ENCODE data around the gene EI24. TPM values are rescaled to one million over a fixed set of nuclear protein-coding genes. Genes with fewer than 3 reads are reported as not detected.

The EI24 gene
- total and polyA plus RNA-seq, 9 of the 15 experiments (the other 6 are each of a cell fraction or from before 2014, with no cell fraction given): 50.4 to 260 (median 168) TPM

DNA sequence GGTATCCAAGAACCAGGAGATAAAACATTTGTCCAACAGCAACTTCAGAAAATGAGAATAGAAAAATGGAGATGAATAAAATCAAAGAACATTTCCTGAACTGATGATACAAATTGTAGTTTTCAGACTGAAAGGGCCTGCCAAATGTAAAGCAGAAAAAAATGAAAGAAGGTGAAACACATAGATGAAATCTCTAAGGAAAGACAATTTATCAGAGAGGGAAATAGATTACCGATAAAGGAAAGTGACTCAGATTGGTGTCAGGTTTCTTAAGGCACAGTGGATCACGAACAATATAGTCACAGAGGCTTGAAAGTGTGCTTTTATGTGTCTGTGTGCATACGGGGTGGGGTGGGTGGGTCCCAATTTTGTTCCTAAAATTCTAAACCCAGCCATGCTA, 19.2 kb downstream of the EI24 start (continued):
- 0 out of 2 replicates have a peak, but pooled peaks have one; percentile 20 for TF ChIP-seq ZBTB2 (IDR thresholded peaks at IDR 0.05)
- TF ChIP-seq NR3C1 (CRISPR knock-in tag; IDR thresholded peaks at IDR 0.05): no peak

- in situ Hi-C loops (cut with MboI) (no loop called here), intact Hi-C loops (cut with micrococcal nuclease) (loop anchor here (1.0 to 5.0 kb wide), 3 partner anchors 22 to 38 kb away; partner anchors contain the start of genes CHEK1 and EI24)
- DNase-seq (ENCODE audit: extremely low read depth in 1 of 4, low spot score in 3 of 4) (peak; percentile 35 to 47 (median 40)), ATAC-seq (peak; percentile 39), FAIRE-seq (no peak)
- H3K79me2 ChIP-seq (ENCODE audit: control insufficient read depth, insufficient read depth, low read length): peaks cover 52% of the 10 kb centered on the region
- POLR2A ChIA-PET: interaction anchor here (0.6 to 2.7 kb wide), 12 partner anchors 7 to 158 kb away, joined by 3 to 13 read pairs (median 4); partner anchors contain the start of gene CHEK1
- TSS peak; percentile 96 for BruUV-seq (replicated peaks)
- H3K27me3 ChIP-seq (ENCODE audit: control insufficient read depth in 2 of 2, insufficient read depth in 2 of 2, low read length in 2 of 2): no peaks in the 10 kb centered on the region
- peak overlapping the region; percentile 84 for H3K4me3 ChIP-seq
- 7% methylated on average over 30 of the region's 30 CpGs for WGBS (ENCODE audit: insufficient coverage, low coverage, missing lambda C conversion rate)
- peak overlapping the region; percentile 95 for H3K4me2 ChIP-seq (ENCODE audit: insufficient read depth, low read length)
- H3K36me3 ChIP-seq (ENCODE audit: control insufficient read depth, insufficient read depth, low read length): peaks cover 23% of the 10 kb centered on the region
- peak overlapping the region; percentile 95 for H2AFZ ChIP-seq (ENCODE audit: low read depth, low read length)
- CTCF ChIA-PET (ENCODE audit: low intra/inter-chr PET ratio): no interaction called here
- H3K9ac ChIP-seq (ENCODE audit: insufficient read depth in 1 of 2, low read depth in 2 of 2, low read length in 2 of 2): peak overlapping the region; percentile 97
- H3K9me1 ChIP-seq (ENCODE audit: control insufficient read depth, insufficient read depth, low read length): no peaks in the 10 kb centered on the region
- peak overlapping the region; percentile 96 for H3K27ac ChIP-seq (ENCODE audit: extremely low read depth, low read depth, low read length)
- H3K9me3 ChIP-seq (replicated peaks; ENCODE audit: control insufficient read depth, insufficient read depth, low read depth, low read length): no peaks in the 10 kb centered on the region
- no peaks in the 10 kb centered on the region for H4K20me1 ChIP-seq (replicated peaks; ENCODE audit: control insufficient read depth, insufficient read depth, low read length)
- H3K4me1 ChIP-seq (replicated peaks in 1 of 2; ENCODE audit: control insufficient read depth in 2 of 2, insufficient read depth in 2 of 2, low read length in 2 of 2): peaks cover 23 to 28% of the 10 kb centered on the region in 2 experiments
- no peak for TF ChIP-seq MTA1 (IDR thresholded peaks at IDR 0.05; ENCODE audit: borderline replicate concordance)
- no peak for TF ChIP-seq ZNF143 (CRISPR knock-in tag; IDR thresholded peaks at IDR 0.05)
- peak; percentile 21; the same call in 1 of the 2 replicates for TF ChIP-seq PHB (CRISPR knock-in tag; IDR thresholded peaks at IDR 0.05)
- TF ChIP-seq MTA3 (IDR thresholded peaks at IDR 0.05; ENCODE audit: borderline replicate concordance): no peak
- TF ChIP-seq SMARCA4 (IDR thresholded peaks at IDR 0.05): 0 out of 2 replicates have a peak, but pooled peaks have one; percentile 41
- TF ChIP-seq SMAD3 (CRISPR knock-in tag; conservative IDR thresholded peaks at IDR 0.05): no peak
- peak; percentile 40 for TF ChIP-seq CHD1 (IDR thresholded peaks at IDR 0.05; ENCODE audit: low read length)
- TF ChIP-seq ZBTB26 (CRISPR knock-in tag; IDR thresholded peaks at IDR 0.05): no peak
- no peak for TF ChIP-seq NCOR1 (IDR thresholded peaks at IDR 0.05)
- peak; percentile 39; the same call in 1 of the 2 replicates for TF ChIP-seq ARID4B (CRISPR knock-in tag; IDR thresholded peaks at IDR 0.05)
Measured at GRCh38 chr11:125591649-125592304, 22.5 kb downstream of the EI24 start.
